Kidney (tissue), 14 donors: ENCODE data around the gene TBC1D2. TPM values are rescaled to one million over a fixed set of nuclear protein-coding genes. Genes with fewer than 3 reads are reported as not detected.

Experiments
- DNase-seq, 5 donors: peaks; one replicate each; pipeline ENCODE4 v3.0.0-alpha.2; 2013 to 2020
- FAIRE-seq: peaks from 2 replicates; lab custom pipeline; 2012; peaks lifted over from hg19 to GRCh38; lab: Jason Lieb, UNC
- H3K27ac ChIP-seq, 2 donors: one replicate each; pipeline ENCODE4 v1.7.0; 2013; ENCODE audit warnings: low read depth in 2 of 2, low read length in 2 of 2, inconsistent platforms in 1 of 2
- H3K27me3 ChIP-seq: one replicate; pipeline ENCODE4 v1.7.1; 2013; ENCODE audit warnings: low read length, inconsistent platforms; ENCODE audit not compliant: control insufficient read depth, insufficient read depth
- H3K36me3 ChIP-seq, 3 donors: one replicate each; pipeline versions ENCODE4 v1.7.0 to v1.7.1; 2013; ENCODE audit warnings: low read length in 3 of 3, control low read depth in 1 of 3, inconsistent platforms in 1 of 3; ENCODE audit not compliant: insufficient read depth in 3 of 3, control insufficient read depth in 2 of 3
- H3K4me1 ChIP-seq, 3 donors: one replicate each; pipeline versions ENCODE4 v1.7.0 to v1.7.1; 2013; ENCODE audit warnings: low read length in 3 of 3, inconsistent platforms in 1 of 3, low read depth in 1 of 3; ENCODE audit not compliant: control insufficient read depth in 2 of 3, insufficient read depth in 2 of 3
- H3K4me3 ChIP-seq, 3 donors: one replicate each; pipeline versions ENCODE4 v1.7.0 to v1.8.1; 2013; ENCODE audit warnings: low read length in 3 of 3, control low read depth in 1 of 3, inconsistent platforms in 1 of 3
- H3K9ac ChIP-seq, 3 donors: one replicate each; pipeline versions ENCODE4 v1.7.0 to v1.7.1; 2013; ENCODE audit warnings: low read length in 3 of 3, control low read depth in 1 of 3, inconsistent platforms in 1 of 3
- H3K9me3 ChIP-seq, 3 donors: one replicate each; pipeline versions ENCODE4 v1.7.0 to v1.7.1; 2013; ENCODE audit warnings: low read length in 3 of 3, control low read depth in 1 of 3, inconsistent platforms in 1 of 3; ENCODE audit not compliant: control insufficient read depth in 2 of 3, insufficient read depth in 1 of 3
- intact Hi-C: fragments of 100-400 bp; cut with DNase I; formaldehyde crosslinking; loops from one replicate; pipeline ENCODE4 v1.11.1; 2022
- polyA plus RNA-seq: library from polyadenylated mRNA; stranded (reverse); fragments of 350-450 nt; fragmentation: Illumina TruSeq; extraction: RNeasy Lipid Tissue Mini Kit (QIAGEN cat#74804); gene quantifications from one replicate; pipeline ENCODE4 v1.2.3, GENCODE V29; 2014; ENCODE audit warnings: low read depth, low replicate concordance; ENCODE audit not compliant: insufficient read depth
- total RNA-seq: library from RNA; stranded (reverse); fragmentation: NEBNext Ultra II Directional; extraction: Animal tissue kit (Norgen Biotek cat#: 25700); gene quantifications from one replicate; pipeline ENCODE4 v1.2.1, GENCODE V29; 2021
- TF ChIP-seq, protein P1 (sequence below): IDR thresholded peaks from 3 replicates; pipeline ENCODE4 v1.5.1; 2012; ENCODE audit warnings: mild to moderate bottlenecking, moderate library complexity, borderline replicate concordance; ENCODE audit not compliant: insufficient read depth; ENCODE audit errors: extremely low read depth
- donor health status: control.
- donor health status: control.
- donor health status: control.
- donor health status: control.
- donor health status: control.
- donor health status: DM: yes; HTN: yes; CAD: no.
- donor health status: Normal renal cell carcinoma (clear cell type).

The TBC1D2 gene
- total and polyA plus RNA-seq, 2 donors from 2014 or later: 7.7 to 19.6 TPM

DNA sequence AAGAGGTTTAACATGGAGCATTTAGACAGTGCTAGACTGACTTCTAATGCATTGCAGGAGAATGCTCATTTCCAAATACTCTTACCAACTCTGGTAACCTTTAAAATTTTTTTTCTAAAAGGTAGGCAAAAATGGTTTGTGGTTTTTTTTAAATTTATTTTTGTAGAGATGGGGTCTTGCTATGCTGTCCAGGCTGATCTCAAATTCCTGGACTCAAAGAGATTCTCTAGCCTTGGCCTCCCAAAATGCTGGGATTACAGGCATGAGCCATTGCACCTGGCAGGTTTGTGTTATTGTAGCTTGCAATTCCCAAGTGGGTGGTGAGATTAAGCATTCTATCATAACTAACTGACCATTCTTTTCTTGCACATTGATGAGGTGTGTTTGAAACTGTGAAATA lies 43.0 kb upstream of the TBC1D2 start:
- H3K36me3 ChIP-seq: no peaks in the 10 kb centered on the region
- no peaks in the 10 kb centered on the region for H3K4me1 ChIP-seq
- no peaks in the 10 kb centered on the region for H3K27me3 ChIP-seq
- H3K9me3 ChIP-seq: no peaks in the 10 kb centered on the region
- TF ChIP-seq, protein P1, sequence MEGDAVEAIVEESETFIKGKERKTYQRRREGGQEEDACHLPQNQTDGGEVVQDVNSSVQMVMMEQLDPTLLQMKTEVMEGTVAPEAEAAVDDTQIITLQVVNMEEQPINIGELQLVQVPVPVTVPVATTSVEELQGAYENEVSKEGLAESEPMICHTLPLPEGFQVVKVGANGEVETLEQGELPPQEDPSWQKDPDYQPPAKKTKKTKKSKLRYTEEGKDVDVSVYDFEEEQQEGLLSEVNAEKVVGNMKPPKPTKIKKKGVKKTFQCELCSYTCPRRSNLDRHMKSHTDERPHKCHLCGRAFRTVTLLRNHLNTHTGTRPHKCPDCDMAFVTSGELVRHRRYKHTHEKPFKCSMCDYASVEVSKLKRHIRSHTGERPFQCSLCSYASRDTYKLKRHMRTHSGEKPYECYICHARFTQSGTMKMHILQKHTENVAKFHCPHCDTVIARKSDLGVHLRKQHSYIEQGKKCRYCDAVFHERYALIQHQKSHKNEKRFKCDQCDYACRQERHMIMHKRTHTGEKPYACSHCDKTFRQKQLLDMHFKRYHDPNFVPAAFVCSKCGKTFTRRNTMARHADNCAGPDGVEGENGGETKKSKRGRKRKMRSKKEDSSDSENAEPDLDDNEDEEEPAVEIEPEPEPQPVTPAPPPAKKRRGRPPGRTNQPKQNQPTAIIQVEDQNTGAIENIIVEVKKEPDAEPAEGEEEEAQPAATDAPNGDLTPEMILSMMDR: no peak
- H3K9ac ChIP-seq: no peak overlapping the region
- H3K27ac ChIP-seq: no peak overlapping the region
- DNase-seq (no peak), FAIRE-seq (no peak)
- no peak overlapping the region for H3K4me3 ChIP-seq
- intact Hi-C loops: no loop called here

GRCh38 chr9:98295824-98296223 lies 40.4 kb upstream of the TBC1D2 start:
- Histone ChIP-seq H3K27me3 (no peaks in the 10 kb centered on the region), H3K9me3 (no peaks in the 10 kb centered on the region), H3K27ac (no peak overlapping the region), H3K4me1 (no peaks in the 10 kb centered on the region), H3K9ac (no peak overlapping the region), H3K4me3 (no peak overlapping the region), H3K36me3 (no peaks in the 10 kb centered on the region)
- DNase-seq: no peak
- FAIRE-seq: no peak
- TF ChIP-seq, protein P1: no peak
- intact Hi-C loops: no loop called here

- Histone ChIP-seq H3K4me1 (no peaks in the 10 kb centered on the region), H3K36me3 (no peaks in the 10 kb centered on the region), H3K27me3 (no peaks in the 10 kb centered on the region), H3K4me3 (no peak overlapping the region), H3K9ac (no peak overlapping the region), H3K27ac (no peak overlapping the region), H3K9me3 (no peaks in the 10 kb centered on the region)
- intact Hi-C loops: no loop called here
- FAIRE-seq (no peak), DNase-seq (no peak)
- TF ChIP-seq, protein P1: no peak
Observed at GRCh38 chr9:98291820-98292219, 36.4 kb upstream of the TBC1D2 start.

- H3K9me3 ChIP-seq: no peaks in the 10 kb centered on the region
- no peaks in the 10 kb centered on the region for H3K36me3 ChIP-seq
- no peak overlapping the region for H3K4me3 ChIP-seq
- DNase-seq (no peak), FAIRE-seq (no peak)
- TF ChIP-seq, protein P1: no peak
- H3K27me3 ChIP-seq: no peaks in the 10 kb centered on the region
- H3K4me1 ChIP-seq: no peaks in the 10 kb centered on the region
- no peak overlapping the region for H3K27ac ChIP-seq
- no peak overlapping the region for H3K9ac ChIP-seq
- intact Hi-C loops: no loop called here
Observed at GRCh38 chr9:98290411-98290810, 35.0 kb upstream of the TBC1D2 start.
